ENCODE measurements around the gene ATXN1. TPM values are rescaled to one million over a fixed set of nuclear protein-coding genes. Genes with fewer than 3 reads are reported as not detected.
A peak's percentile ranks its signal among the peaks of the same experiment; 100 is the strongest.

The ATXN1 gene
- total RNA-seq, 4 donors from 2014 or later = 48.7 to 166 (median 105) TPM

- H3K27ac ChIP-seq = peak overlapping the region; percentile 75 to 82 (median 80)
- no peaks in the 10 kb centered on the region for H3K36me3 ChIP-seq
- H3K4me3 ChIP-seq = peak overlapping the region in 1 of 4 donors; percentile 13
- peak; percentile 35 for DNase-seq
- no peaks in the 10 kb centered on the region for H3K27me3 ChIP-seq
- in situ Hi-C loops (cut with MboI; ENCODE audit: low pct_ligation_motif_present in 1 of 4, low pct_unique_long_range_greater_than_20kb in 1 of 4, low sequenced_read_pairs in 3 of 4) = no loop called here
- TF ChIP-seq POLR2AphosphoS5 (IDR thresholded peaks at IDR 0.05) = peak in 2 of 3 donors; percentile 66 to 72
- TF ChIP-seq EP300 (IDR thresholded peaks at IDR 0.05; ENCODE audit: low read depth) = no peak
- TF ChIP-seq POLR2A (IDR thresholded peaks at IDR 0.05) = no peak
- TF ChIP-seq CTCF (IDR thresholded peaks at IDR 0.05) = peak in 1 of 5 experiments; percentile 17
- H3K4me1 ChIP-seq = peaks cover 0 to 34% (median 10%) of the 10 kb centered on the region in 4 donors
- no peaks in the 10 kb centered on the region for H3K9me3 ChIP-seq
- 49 to 52% methylated on average over 6 to 7 of the region's 7 CpGs for WGBS, 2 donors (ENCODE audit: low coverage in 1 of 2)
- intact Hi-C loops (cut with DNase I; ENCODE audit: low total_unique reads) = no loop called here
Observed at GRCh38 chr6:16712931-16713484, 48.3 kb downstream of the ATXN1 start.

GRCh38 chr6:16712255-16712930, 48.9 kb downstream of the ATXN1 start:
- no peak for DNase-seq
- peak overlapping the region in 1 of 4 donors; percentile 13 for H3K4me3 ChIP-seq
- 43 to 54% methylated on average over 10 to 12 of the region's 12 CpGs for WGBS, 2 donors (ENCODE audit: low coverage in 1 of 2)
- H3K4me1 ChIP-seq = peaks cover 0 to 39% (median 10%) of the 10 kb centered on the region in 4 donors
- H3K27me3 ChIP-seq = no peaks in the 10 kb centered on the region
- in situ Hi-C loops (cut with MboI; ENCODE audit: low pct_ligation_motif_present in 1 of 4, low pct_unique_long_range_greater_than_20kb in 1 of 4, low sequenced_read_pairs in 3 of 4) = no loop called here
- no peak for TF ChIP-seq CTCF (IDR thresholded peaks at IDR 0.05)
- TF ChIP-seq POLR2AphosphoS5 (IDR thresholded peaks at IDR 0.05) = no peak
- TF ChIP-seq POLR2A (IDR thresholded peaks at IDR 0.05) = no peak
- no peak for TF ChIP-seq EP300 (IDR thresholded peaks at IDR 0.05; ENCODE audit: low read depth)
- no peaks in the 10 kb centered on the region for H3K36me3 ChIP-seq
- H3K27ac ChIP-seq = peak overlapping the region; percentile 75 to 82 (median 80)
- intact Hi-C loops (cut with DNase I; ENCODE audit: low total_unique reads) = no loop called here
- no peaks in the 10 kb centered on the region for H3K9me3 ChIP-seq

GRCh38 chr6:16711546-16712254, 49.6 kb downstream of the ATXN1 start:
- peak; percentile 37 for DNase-seq
- no peaks in the 10 kb centered on the region for H3K9me3 ChIP-seq
- in situ Hi-C loops (cut with MboI; ENCODE audit: low pct_ligation_motif_present in 1 of 4, low pct_unique_long_range_greater_than_20kb in 1 of 4, low sequenced_read_pairs in 3 of 4) = no loop called here
- TF ChIP-seq POLR2A (IDR thresholded peaks at IDR 0.05) (no peak), EP300 (IDR thresholded peaks at IDR 0.05; ENCODE audit: low read depth) (no peak), POLR2AphosphoS5 (IDR thresholded peaks at IDR 0.05) (no peak), CTCF (IDR thresholded peaks at IDR 0.05) (no peak)
- no peak overlapping the region for H3K4me3 ChIP-seq
- H3K27me3 ChIP-seq = no peaks in the 10 kb centered on the region
- WGBS, 2 donors (ENCODE audit: low coverage in 1 of 2) = 72 to 75% methylated on average over 8 of the region's 8 CpGs
- peak overlapping the region; percentile 75 to 82 (median 80) for H3K27ac ChIP-seq
- intact Hi-C loops (cut with DNase I; ENCODE audit: low total_unique reads) = no loop called here
- peaks cover 0 to 42% (median 10%) of the 10 kb centered on the region in 4 donors for H3K4me1 ChIP-seq
- no peaks in the 10 kb centered on the region for H3K36me3 ChIP-seq

Data from transverse colon (tissue), 4 donors.